Body of pancreas (tissue), 4 donors: ENCODE results near the gene ZDHHC18. TPM values are rescaled to one million over a fixed set of nuclear protein-coding genes. Genes with fewer than 3 reads are reported as not detected.
A peak's percentile ranks its signal among the peaks of the same experiment; 100 is the strongest.

ENCODE experiments used
- ATAC-seq: fragments of 150-250 bp; one replicate; pipeline ENCODE4 v1.9.1; 2016
- DNase-seq, 4 donors: peaks; one replicate each; pipeline ENCODE4 v3.0.0-alpha.2; 2019
- H3K27ac ChIP-seq, 4 donors: fragments of 200-600 bp; sonication (generic); 1 replicate in 3 of 4; 2 replicates in 1 of 4; pipeline versions ENCODE4 v1.5.1 to v1.6.1; 2016 to 2019; ENCODE audit warnings: mild to moderate bottlenecking in 1 of 4, mixed read lengths in 1 of 4, moderate library complexity in 1 of 4
- H3K27me3 ChIP-seq, 2 donors: fragments of 200-600 bp; sonication (generic); one replicate each; pipeline ENCODE4 v1.6.0; 2016; ENCODE audit warnings: mild to moderate bottlenecking in 1 of 2
- H3K36me3 ChIP-seq, 2 donors: fragments of 200-600 bp; sonication (generic); replicated peaks in 1 of 2; 2 replicates each; pipeline ENCODE4 v1.5.1; 2016; ENCODE audit warnings: low read depth in 2 of 2; ENCODE audit not compliant: insufficient read depth in 1 of 2
- H3K4me1 ChIP-seq: fragments of 200-600 bp; sonication (generic); one replicate; pipeline ENCODE4 v1.6.0; 2016
- H3K4me3 ChIP-seq, 2 donors: fragments of 200-600 bp; sonication (generic); 1 replicate in 1 of 2; 2 replicates in 1 of 2; pipeline ENCODE4 v1.5.1; 2016 to 2019
- H3K9me3 ChIP-seq, 3 donors: fragments of 200-600 bp; sonication (generic); 1 replicate in 2 of 3; 2 replicates in 1 of 3; pipeline ENCODE4 v1.5.1; 2016
- POLR2A ChIP-seq, 3 donors: fragments of 450-650 bp; IDR thresholded peaks; one replicate each; pipeline ENCODE4 v1.6.1; 2016; ENCODE audit warnings: antibody characterized with exemption in 3 of 3, mild to moderate bottlenecking in 2 of 3
- WGBS, 2 donors: methylation state at CpG; one replicate each; pipeline ENCODE4 v1.1.5; 2017; 5-methylcytosine and 5-hydroxymethylcytosine counted together
- intact Hi-C: fragments of 100-400 bp; cut with DNase I; formaldehyde crosslinking; loops from one replicate; pipeline ENCODE4 v1.15.1; 2023
- total RNA-seq, 2 donors: library from RNA; depleted of rRNA; stranded (reverse); fragments of >200 nt; gene quantifications; one replicate each; pipeline ENCODE4 v1.1.0, GENCODE V29; 2016
- TF ChIP-seq, protein P1 (sequence below), 7 experiments: fragments of 450-650 bp in 4 of 7; fragments of 200-600 bp in 3 of 7; sonication (generic) in 3 of 7; IDR thresholded peaks; one replicate each; pipeline ENCODE4 v1.5.1; 2016 to 2019; ENCODE audit warnings: antibody characterized with exemption in 7 of 7

ZDHHC18 gene
- total RNA-seq, 2 donors from 2014 or later: 4.6 to 5.7 TPM

- intact Hi-C loops: no loop called here
- no peak overlapping the region for H3K4me3 ChIP-seq
- DNase-seq: peak in 1 of 4 donors; percentile 38
- H3K27ac ChIP-seq: peak overlapping the region in 3 of 4 donors; percentile 94 to 98 (median 96)
- no peaks in the 10 kb centered on the region for H3K36me3 ChIP-seq
- H3K27me3 ChIP-seq: no peaks in the 10 kb centered on the region
- H3K4me1 ChIP-seq: peaks cover 45% of the 10 kb centered on the region
- TF ChIP-seq POLR2A (IDR thresholded peaks at IDR 0.05): no peak
- TF ChIP-seq, protein P1, sequence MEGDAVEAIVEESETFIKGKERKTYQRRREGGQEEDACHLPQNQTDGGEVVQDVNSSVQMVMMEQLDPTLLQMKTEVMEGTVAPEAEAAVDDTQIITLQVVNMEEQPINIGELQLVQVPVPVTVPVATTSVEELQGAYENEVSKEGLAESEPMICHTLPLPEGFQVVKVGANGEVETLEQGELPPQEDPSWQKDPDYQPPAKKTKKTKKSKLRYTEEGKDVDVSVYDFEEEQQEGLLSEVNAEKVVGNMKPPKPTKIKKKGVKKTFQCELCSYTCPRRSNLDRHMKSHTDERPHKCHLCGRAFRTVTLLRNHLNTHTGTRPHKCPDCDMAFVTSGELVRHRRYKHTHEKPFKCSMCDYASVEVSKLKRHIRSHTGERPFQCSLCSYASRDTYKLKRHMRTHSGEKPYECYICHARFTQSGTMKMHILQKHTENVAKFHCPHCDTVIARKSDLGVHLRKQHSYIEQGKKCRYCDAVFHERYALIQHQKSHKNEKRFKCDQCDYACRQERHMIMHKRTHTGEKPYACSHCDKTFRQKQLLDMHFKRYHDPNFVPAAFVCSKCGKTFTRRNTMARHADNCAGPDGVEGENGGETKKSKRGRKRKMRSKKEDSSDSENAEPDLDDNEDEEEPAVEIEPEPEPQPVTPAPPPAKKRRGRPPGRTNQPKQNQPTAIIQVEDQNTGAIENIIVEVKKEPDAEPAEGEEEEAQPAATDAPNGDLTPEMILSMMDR (IDR thresholded peaks at IDR 0.05): no peak
- no peaks in the 10 kb centered on the region for H3K9me3 ChIP-seq
- 84 to 91% methylated on average over 5 of the region's 5 CpGs for WGBS, 2 donors
- no peak for ATAC-seq
Measured at GRCh38 chr1:26785611-26786436, 40.7 kb upstream of the ZDHHC18 start.

DNA sequence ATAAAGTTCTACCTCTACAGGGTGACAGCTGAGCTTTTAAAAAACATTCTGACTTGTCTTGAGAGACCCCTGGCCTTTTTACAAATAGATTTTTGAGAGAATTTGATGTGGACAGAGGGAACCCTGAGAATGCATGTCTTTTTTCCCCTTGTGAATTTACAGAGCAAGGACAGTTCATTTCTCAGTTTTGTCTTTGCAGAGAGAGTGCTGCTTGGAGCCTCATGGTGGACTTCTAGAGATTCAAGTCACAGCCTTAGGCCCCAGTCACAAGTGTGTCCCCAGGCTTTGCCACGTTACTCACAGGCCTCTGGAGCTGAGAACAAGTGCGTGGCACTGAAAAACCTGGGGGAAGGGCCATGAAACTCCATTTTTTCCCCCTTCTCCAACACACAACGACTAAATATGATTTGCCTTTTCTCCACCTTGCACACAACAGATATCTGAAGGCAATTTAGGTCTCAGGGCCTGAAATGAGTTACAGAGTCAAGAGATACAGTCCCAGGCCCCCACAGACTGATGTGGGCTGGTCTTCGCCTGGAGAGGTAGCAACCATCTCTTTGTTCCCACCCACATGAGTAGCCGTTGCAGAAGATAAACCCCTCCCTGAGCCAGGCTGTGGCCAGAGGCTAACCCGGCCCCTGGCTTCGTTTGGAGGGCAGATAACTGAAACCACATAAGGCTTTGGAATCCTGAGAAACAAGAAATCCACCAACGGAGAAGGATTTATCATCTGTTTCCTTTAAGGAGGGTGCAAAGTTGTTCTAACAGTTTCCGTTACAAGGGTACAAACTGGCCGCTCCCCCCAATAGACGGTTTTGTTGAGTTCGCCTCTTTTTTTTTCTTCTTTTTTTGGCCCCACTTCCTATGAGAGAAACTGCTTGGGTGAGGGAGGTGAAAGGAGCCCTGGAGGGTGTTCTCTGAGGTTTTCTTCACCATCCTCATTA, 39.8 kb upstream of the ZDHHC18 start:
- Histone ChIP-seq H3K4me3 (peak overlapping the region; percentile 25 to 55), H3K36me3 (no peaks in the 10 kb centered on the region), H3K27ac (peak overlapping the region; percentile 94 to 98 (median 95)), H3K4me1 (peaks cover 45% of the 10 kb centered on the region), H3K9me3 (no peaks in the 10 kb centered on the region), H3K27me3 (no peaks in the 10 kb centered on the region)
- intact Hi-C loops: no loop called here
- TF ChIP-seq, protein P1 (IDR thresholded peaks at IDR 0.05): no peak
- TF ChIP-seq POLR2A (IDR thresholded peaks at IDR 0.05): no peak
- ATAC-seq: no peak
- WGBS, 2 donors: 15 to 20% methylated on average over 11 to 12 of the region's 12 CpGs
- peak; percentile 31 to 59 (median 40) for DNase-seq

- peak overlapping the region; percentile 94 to 98 (median 95) for H3K27ac ChIP-seq
Measured at GRCh38 chr1:26787381-26787705, 39.1 kb upstream of the ZDHHC18 start.

DNA sequence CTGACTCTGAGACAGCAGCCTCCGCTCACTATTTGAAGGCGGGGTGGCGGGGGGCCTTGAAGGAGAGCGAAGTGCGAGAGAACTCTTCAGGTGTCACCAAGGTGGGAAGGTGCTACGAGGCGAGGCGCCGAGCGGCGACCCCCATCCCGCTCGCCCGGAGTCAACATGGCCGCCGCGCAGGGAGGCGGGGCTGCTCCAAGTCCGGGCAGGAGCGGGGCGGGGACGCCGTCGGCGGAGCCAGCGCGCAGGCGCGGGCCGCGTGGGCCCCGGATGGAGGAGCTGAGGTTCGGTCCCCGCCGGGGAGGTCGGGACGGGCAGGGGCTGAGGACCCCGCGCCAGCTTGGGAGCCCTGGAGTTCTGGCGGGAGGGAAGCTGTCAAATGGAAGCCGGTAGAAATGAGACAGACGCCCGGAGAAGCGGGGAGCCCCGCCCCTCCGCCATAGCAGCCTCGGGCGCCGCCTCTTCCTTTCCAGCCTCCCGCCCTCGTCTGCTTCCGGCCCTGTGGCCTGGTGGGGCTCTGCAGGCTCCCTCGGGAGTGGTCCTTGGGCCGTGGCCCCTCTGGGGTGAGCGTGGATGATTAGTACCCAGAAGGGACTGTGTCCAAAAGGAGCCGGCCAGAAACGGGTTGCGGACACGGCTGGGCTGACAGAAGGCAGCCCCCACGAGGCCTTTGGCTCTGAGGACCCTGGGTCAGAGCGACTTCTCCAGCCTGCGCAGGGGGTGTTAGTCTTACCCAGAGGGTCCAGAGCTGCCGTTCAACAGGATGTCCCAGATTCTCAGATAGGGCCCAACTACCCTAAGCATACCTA, 38.6 kb upstream of the ZDHHC18 start, which contains the start of gene PIGV:
Gene PIGV, plus strand, starts transcription at position 245 of the 809 bp plus-strand sequence. CDS start 2,866 bp downstream, outside the sequence.
- ATAC-seq: peak; percentile 86
- 1% methylated on average over 38 to 61 of the region's 63 CpGs for WGBS, 2 donors
- Histone ChIP-seq H3K4me3 (peak within 1 kb of the TSS; percentile 25 to 55), H3K4me1 (peaks cover 37% of the 10 kb centered on the region), H3K27me3 (no peaks in the 10 kb centered on the region), H3K36me3 (no peaks in the 10 kb centered on the region), H3K27ac (peak within 1 kb of the TSS; percentile 94 to 98 (median 95)), H3K9me3 (no peaks in the 10 kb centered on the region)
- TF ChIP-seq, protein P1 (IDR thresholded peaks at IDR 0.05): peak in 5 of 7 experiments; percentile 13 to 54 (median 39)
- TF ChIP-seq POLR2A (IDR thresholded peaks at IDR 0.05): peak in 2 of 3 donors; percentile 75 to 83
- peak; percentile 85 to 89 (median 87) for DNase-seq
- intact Hi-C loops: no loop called here

More at GRCh38 chr1:26787381-26787705, 39.1 kb upstream of the ZDHHC18 start:
- Histone ChIP-seq H3K36me3 (no peaks in the 10 kb centered on the region), H3K27me3 (no peaks in the 10 kb centered on the region), H3K9me3 (no peaks in the 10 kb centered on the region), H3K4me1 (peaks cover 43% of the 10 kb centered on the region), H3K4me3 (peak overlapping the region; percentile 25 to 55)
- intact Hi-C loops: no loop called here
- ATAC-seq (peak; percentile 24), DNase-seq (peak in 1 of 4 donors; percentile 47)
- WGBS, 2 donors: 0 to 1% methylated on average over 11 of the region's 11 CpGs
- no peak for TF ChIP-seq POLR2A (IDR thresholded peaks at IDR 0.05)
- TF ChIP-seq, protein P1 (IDR thresholded peaks at IDR 0.05): no peak
